ENCODE results near the gene SFMBT2.
"Not testable (repeated sequence)": the region's sequence is repeated elsewhere in the genome, so short reads cannot be mapped to it uniquely, and the experiment has no call there.

SFMBT2 gene

GRCh38 chr10:7209458-7209857 is 201.4 kb downstream of the SFMBT2 start:
- no peak for DNase-seq

- no peak for DNase-seq
Observed at GRCh38 chr10:7206412-7207100, 204.3 kb downstream of the SFMBT2 start.

- no peak for DNase-seq
Observed at GRCh38 chr10:7205656-7206055, 205.2 kb downstream of the SFMBT2 start.

- DNase-seq, result no peak
Observed at GRCh38 chr10:7202793-7203355, 208.0 kb downstream of the SFMBT2 start.

GRCh38 chr10:7199152-7199760 is 211.6 kb downstream of the SFMBT2 start:
- peak; percentile 44 for DNase-seq

- no peak for DNase-seq
Observed at GRCh38 chr10:7196284-7196683, 214.6 kb downstream of the SFMBT2 start.

GRCh38 chr10:7195118-7195517 is 215.7 kb downstream of the SFMBT2 start:
- no peak for DNase-seq

- no peak for DNase-seq
Observed at GRCh38 chr10:7194571-7194970, 216.3 kb downstream of the SFMBT2 start.

- no peak for DNase-seq
Observed at GRCh38 chr10:7193369-7193768, 217.5 kb downstream of the SFMBT2 start.

GRCh38 chr10:7192831-7193361 is 217.9 kb downstream of the SFMBT2 start:
- no peak for DNase-seq

GRCh38 chr10:7192061-7192460 is 218.8 kb downstream of the SFMBT2 start:
- DNase-seq, result no peak

- not testable (repeated sequence) for DNase-seq
Observed at GRCh38 chr10:7190772-7191171, 220.1 kb downstream of the SFMBT2 start.

GRCh38 chr10:7189909-7190308 is 220.9 kb downstream of the SFMBT2 start:
- DNase-seq, result no peak

- DNase-seq, result no peak
Observed at GRCh38 chr10:7188456-7189050, 222.3 kb downstream of the SFMBT2 start.

GRCh38 chr10:7186387-7187018 is 224.3 kb downstream of the SFMBT2 start:
- DNase-seq, result no peak

- DNase-seq, result no peak
Observed at GRCh38 chr10:7185367-7185690, 225.5 kb downstream of the SFMBT2 start.

GRCh38 chr10:7184660-7185366 is 226.0 kb downstream of the SFMBT2 start:
- DNase-seq, result no peak

GRCh38 chr10:7184116-7184515 is 226.7 kb downstream of the SFMBT2 start:
- DNase-seq, result not testable (repeated sequence)

- DNase-seq, result not testable (repeated sequence)
Observed at GRCh38 chr10:7182327-7182726, 228.5 kb downstream of the SFMBT2 start.

GRCh38 chr10:7181420-7181819 is 229.4 kb downstream of the SFMBT2 start:
- DNase-seq, result no peak

- DNase-seq, result no peak
Observed at GRCh38 chr10:7179536-7179935, 231.3 kb downstream of the SFMBT2 start.

- no peak for DNase-seq
Observed at GRCh38 chr10:7173948-7174347, 236.9 kb downstream of the SFMBT2 start.

- DNase-seq, result no peak
Observed at GRCh38 chr10:7171825-7172224, 239.0 kb downstream of the SFMBT2 start.
